ENCODE data around the gene DDX21.

DNA sequence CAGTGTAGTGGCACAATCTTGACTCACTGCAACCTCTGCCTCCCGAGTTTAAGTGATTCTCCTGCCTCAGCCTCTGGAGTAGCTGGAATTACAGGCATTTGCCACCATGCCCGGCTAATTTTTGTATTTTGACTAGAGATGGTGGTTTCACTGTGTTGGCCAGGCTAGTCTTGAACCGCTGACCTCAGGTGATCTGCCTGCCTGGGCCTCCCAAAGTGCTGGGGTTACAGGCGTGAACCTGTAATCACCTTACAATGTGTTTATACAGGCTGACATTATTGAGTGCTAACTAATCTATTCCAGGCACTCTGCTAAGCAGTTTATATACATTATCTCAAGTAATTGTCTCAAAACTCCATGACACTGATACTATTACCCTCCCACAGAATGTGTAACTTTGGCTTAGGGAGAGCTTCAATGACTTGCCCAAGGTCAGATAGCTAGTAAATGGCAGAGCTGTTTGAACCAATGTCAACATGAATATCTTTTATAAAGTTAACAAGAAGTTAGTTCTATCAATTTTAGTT is 69.5 kb downstream of the DDX21 start:
- TF ChIP-seq TAF1 (IDR thresholded peaks at IDR 0.05; ENCODE audit: borderline replicate concordance, insufficient read depth, low read length), result no peak
- TF ChIP-seq POLR2AphosphoS5 (IDR thresholded peaks at IDR 0.05; ENCODE audit: low read depth, low read length), result no peak
- TF ChIP-seq SIN3A (IDR thresholded peaks at IDR 0.05; ENCODE audit: borderline replicate concordance, insufficient read depth, low read length), result no peak
- TF ChIP-seq, protein P1, sequence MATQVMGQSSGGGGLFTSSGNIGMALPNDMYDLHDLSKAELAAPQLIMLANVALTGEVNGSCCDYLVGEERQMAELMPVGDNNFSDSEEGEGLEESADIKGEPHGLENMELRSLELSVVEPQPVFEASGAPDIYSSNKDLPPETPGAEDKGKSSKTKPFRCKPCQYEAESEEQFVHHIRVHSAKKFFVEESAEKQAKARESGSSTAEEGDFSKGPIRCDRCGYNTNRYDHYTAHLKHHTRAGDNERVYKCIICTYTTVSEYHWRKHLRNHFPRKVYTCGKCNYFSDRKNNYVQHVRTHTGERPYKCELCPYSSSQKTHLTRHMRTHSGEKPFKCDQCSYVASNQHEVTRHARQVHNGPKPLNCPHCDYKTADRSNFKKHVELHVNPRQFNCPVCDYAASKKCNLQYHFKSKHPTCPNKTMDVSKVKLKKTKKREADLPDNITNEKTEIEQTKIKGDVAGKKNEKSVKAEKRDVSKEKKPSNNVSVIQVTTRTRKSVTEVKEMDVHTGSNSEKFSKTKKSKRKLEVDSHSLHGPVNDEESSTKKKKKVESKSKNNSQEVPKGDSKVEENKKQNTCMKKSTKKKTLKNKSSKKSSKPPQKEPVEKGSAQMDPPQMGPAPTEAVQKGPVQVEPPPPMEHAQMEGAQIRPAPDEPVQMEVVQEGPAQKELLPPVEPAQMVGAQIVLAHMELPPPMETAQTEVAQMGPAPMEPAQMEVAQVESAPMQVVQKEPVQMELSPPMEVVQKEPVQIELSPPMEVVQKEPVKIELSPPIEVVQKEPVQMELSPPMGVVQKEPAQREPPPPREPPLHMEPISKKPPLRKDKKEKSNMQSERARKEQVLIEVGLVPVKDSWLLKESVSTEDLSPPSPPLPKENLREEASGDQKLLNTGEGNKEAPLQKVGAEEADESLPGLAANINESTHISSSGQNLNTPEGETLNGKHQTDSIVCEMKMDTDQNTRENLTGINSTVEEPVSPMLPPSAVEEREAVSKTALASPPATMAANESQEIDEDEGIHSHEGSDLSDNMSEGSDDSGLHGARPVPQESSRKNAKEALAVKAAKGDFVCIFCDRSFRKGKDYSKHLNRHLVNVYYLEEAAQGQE (IDR thresholded peaks at IDR 0.05; ENCODE audit: insufficient read depth in 1 of 2, low read depth in 2 of 2, low read length in 2 of 2), result no peak
- TF ChIP-seq FOXP2 (optimal IDR thresholded peaks at IDR 0.05; ENCODE audit: borderline replicate concordance, extremely low read depth, extremely low read length, insufficient read depth), result no peak
